ENCODE measurements around the gene ADCY9. TPM values are rescaled to one million over a fixed set of nuclear protein-coding genes. Genes with fewer than 3 reads are reported as not detected.
A peak's percentile ranks its signal among the peaks of the same experiment; 100 is the strongest.

ADCY9 gene
- total and polyA plus RNA-seq, 12 donors = 11.5 to 57.6 (median 42.7) TPM

- intact Hi-C loops (cut with DNase I) = no loop called here
- TF ChIP-seq, protein P1, sequence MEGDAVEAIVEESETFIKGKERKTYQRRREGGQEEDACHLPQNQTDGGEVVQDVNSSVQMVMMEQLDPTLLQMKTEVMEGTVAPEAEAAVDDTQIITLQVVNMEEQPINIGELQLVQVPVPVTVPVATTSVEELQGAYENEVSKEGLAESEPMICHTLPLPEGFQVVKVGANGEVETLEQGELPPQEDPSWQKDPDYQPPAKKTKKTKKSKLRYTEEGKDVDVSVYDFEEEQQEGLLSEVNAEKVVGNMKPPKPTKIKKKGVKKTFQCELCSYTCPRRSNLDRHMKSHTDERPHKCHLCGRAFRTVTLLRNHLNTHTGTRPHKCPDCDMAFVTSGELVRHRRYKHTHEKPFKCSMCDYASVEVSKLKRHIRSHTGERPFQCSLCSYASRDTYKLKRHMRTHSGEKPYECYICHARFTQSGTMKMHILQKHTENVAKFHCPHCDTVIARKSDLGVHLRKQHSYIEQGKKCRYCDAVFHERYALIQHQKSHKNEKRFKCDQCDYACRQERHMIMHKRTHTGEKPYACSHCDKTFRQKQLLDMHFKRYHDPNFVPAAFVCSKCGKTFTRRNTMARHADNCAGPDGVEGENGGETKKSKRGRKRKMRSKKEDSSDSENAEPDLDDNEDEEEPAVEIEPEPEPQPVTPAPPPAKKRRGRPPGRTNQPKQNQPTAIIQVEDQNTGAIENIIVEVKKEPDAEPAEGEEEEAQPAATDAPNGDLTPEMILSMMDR (IDR thresholded peaks at IDR 0.05) = no peak
- Histone ChIP-seq H3K4me1 (peaks cover 5 to 32% (median 14%) of the 10 kb centered on the region in 9 donors), H3K36me3 (no peaks in the 10 kb centered on the region), H3K27ac (peak overlapping the region in 4 of 10 donors; percentile 23 to 75 (median 35)), H3K27me3 (no peaks in the 10 kb centered on the region), H3K9me3 (no peaks in the 10 kb centered on the region), H3K4me3 (no peak overlapping the region)
- ATAC-seq (peak in 1 of 8 donors; percentile 24), DNase-seq (no peak)
- WGBS, 2 donors = 79 to 82% methylated on average over 12 of the region's 12 CpGs
Observed at GRCh38 chr16:4085405-4085970, 30.8 kb downstream of the ADCY9 start.

DNA sequence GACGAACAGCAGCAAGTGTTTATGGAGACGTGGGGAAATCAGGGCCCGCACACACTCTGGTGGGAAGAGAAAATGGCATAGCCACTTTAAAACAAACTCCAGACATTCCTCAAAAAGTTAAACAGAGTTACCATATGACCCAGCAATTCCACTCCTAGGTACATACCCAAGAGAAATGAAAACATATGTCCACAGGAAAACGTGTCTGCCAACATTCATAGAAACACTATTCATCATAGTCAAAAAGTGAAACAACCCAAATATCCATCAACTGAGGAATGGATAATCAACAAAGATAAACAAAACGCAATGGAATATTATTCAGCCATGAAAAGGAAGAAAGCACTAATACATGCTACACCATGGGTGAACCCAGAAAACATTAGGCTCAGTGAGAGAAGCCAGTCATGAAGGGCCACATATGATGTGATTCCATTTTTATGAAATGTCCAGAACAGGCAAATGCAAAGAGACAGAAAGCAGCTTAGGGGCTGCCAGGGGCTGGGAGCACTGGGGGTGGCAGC is 32.8 kb downstream of the ADCY9 start:
- intact Hi-C loops (cut with DNase I) = no loop called here
- Histone ChIP-seq H3K36me3 (no peaks in the 10 kb centered on the region), H3K4me3 (no peak overlapping the region), H3K4me1 (peaks cover 0 to 18% (median 6%) of the 10 kb centered on the region in 9 donors), H3K9me3 (no peaks in the 10 kb centered on the region), H3K27ac (no peak overlapping the region), H3K27me3 (no peaks in the 10 kb centered on the region)
- WGBS, 2 donors = 96 to 98% methylated on average over 5 of the region's 5 CpGs
- DNase-seq (no peak), ATAC-seq (no peak)
- TF ChIP-seq, protein P1 (IDR thresholded peaks at IDR 0.05) = no peak

DNA sequence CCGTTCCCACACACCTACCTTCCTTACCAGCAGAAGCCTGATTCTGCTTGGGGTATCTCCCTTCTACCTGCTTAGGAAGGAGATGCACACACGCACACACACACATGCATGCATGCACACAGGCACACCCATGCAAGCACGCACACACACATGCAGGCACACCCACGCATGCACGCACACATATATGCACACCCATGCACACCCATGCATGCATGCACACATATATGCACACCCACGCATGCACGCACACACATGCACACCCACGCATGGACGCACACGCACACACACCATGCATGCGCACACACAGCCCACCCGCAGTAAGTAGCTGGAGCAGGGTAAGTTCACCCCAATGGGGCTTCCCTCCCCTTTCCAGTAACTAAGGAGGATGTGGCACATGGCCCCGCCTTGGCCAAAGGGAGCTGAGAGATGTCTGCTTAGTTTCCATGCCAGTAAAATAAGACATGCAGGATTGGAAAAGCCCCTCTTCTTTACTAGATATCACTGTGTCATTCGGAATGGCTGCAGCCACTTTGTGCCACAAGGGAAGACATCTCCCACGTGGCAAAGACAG is 33.7 kb downstream of the ADCY9 start:
- WGBS, 2 donors = 92 to 93% methylated on average over 15 of the region's 15 CpGs
- H3K36me3 ChIP-seq = no peaks in the 10 kb centered on the region
- H3K4me1 ChIP-seq = peaks cover 0 to 12% (median 3%) of the 10 kb centered on the region in 9 donors
- H3K9me3 ChIP-seq = no peaks in the 10 kb centered on the region
- H3K27ac ChIP-seq = no peak overlapping the region
- H3K27me3 ChIP-seq = no peaks in the 10 kb centered on the region
- TF ChIP-seq, protein P1 (IDR thresholded peaks at IDR 0.05) = no peak
- ATAC-seq = peak in 1 of 8 donors; percentile 8
- intact Hi-C loops (cut with DNase I) = no loop called here
- DNase-seq = no peak
- H3K4me3 ChIP-seq = no peak overlapping the region

DNA sequence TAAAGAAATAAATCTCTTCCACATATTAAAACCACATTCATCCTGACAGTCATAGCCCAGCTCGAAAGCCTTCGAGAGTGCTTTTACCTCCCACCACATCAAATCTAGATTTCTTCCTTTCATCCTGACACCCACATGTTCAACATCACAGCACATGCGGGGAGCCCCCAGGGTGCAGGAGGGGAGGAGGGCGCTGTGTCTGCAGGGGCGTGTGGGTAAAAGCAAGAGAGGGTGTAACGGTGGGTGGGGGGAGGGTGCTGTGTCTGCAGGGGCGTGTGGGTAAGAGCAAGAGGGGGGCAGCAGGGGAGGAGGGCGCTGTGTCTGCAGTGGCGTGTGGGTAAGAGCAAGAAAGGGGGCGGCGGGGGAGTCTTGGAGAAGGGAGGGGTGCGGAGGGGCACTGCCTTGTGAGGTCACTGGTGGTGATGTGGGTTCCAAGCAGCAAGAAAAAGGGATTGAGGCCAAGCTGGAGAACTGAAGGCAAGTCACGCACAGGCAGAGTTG is 34.7 kb downstream of the ADCY9 start:
- 67 to 72% methylated on average over 13 of the region's 13 CpGs for whole genome bisulfite sequencing, 2 donors
- intact Hi-C loops (cut with DNase I) = no loop called here
- TF ChIP-seq, protein P1 (IDR thresholded peaks at IDR 0.05) = no peak
- Histone ChIP-seq H3K4me1 (peaks cover 0 to 10% (median 1%) of the 10 kb centered on the region in 9 donors), H3K27me3 (no peaks in the 10 kb centered on the region), H3K4me3 (no peak overlapping the region), H3K9me3 (no peaks in the 10 kb centered on the region), H3K36me3 (peaks cover 0 to 4% (median 0%) of the 10 kb centered on the region in 9 donors), H3K27ac (no peak overlapping the region)
- DNase-seq (no peak), ATAC-seq (no peak)
